Measurements from ENCODE around the gene CGREF1. TPM values are rescaled to one million over a fixed set of nuclear protein-coding genes. Genes with fewer than 3 reads are reported as not detected.

The CGREF1 gene
- total RNA-seq, 2 experiments from 2014 or later: 0.75 to 1.2 TPM

DNA sequence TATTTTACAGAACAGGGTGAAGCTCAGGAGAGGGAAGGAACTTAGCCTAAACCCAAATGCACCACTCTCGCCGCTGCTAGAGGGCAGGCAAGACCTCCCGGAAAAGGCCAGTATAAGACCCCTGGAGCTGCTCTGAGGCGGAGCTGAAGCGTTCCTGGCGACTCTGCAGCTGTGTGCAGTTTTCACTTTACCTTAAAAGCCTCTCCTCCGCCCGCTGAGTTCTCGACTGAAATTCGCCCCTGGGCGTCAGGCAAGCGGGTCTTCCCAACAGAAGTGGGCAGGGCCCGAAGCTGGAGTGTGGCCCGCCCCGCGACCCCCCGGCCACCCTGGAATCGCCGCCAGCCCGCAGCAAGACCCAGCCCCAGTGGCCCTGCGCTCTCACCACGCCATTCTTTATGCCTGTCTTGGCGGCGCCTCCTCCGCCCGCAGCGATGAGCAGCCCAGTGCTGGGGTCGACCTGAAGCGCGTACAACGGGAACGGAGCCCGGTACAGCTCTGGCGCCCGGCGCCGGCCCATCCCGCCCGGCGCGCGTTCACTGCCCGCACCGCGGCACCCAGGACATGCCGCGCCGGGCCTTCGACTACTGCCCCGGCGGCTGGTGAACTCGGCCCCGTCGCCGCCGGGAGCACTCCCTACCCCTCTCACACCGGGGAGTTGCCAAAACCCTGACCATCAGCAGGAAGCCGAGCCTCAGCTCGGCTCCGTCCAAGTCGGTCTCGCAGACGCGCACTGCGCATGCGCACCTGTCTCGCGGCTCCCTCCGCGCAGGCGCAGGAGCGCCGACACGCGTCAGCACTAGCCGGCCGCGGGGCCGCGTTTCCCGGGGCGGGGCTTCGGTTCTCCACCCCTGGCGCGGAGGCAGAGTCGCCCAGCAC, 15.2 kb upstream of the CGREF1 start, which contains the start of gene PREB:
Gene PREB, minus strand, starts transcription at position 732 of the 876 bp plus-strand sequence. Its CDS starts 215 bp downstream, at position 517.
- Mint-ChIP-seq H3K9me3 (no peaks in the 10 kb centered on the region), H3K4me1 (peaks cover 34% of the 10 kb centered on the region), H3K27ac (peak within 1 kb of the TSS; percentile 96), H3K36me3 (ENCODE audit: low read depth) (peaks cover 40% of the 10 kb centered on the region), H3K4me3 (peak within 1 kb of the TSS; percentile 96), H3K27me3 (no peaks in the 10 kb centered on the region)
- DNase-seq: peak; percentile 98
- ChIA-PET CTCF (interaction anchor here (0.6 to 2.9 kb wide), 17 partner anchors 11 to 172 kb away, joined by 3 to 26 read pairs (median 4); partner anchors contain the start of genes ABHD1, OST4 and TRIM54), POLR2A (interaction anchor here (0.7 to 5.4 kb wide), 14 partner anchors 8 to 294 kb away, joined by 3 to 57 read pairs (median 7); partner anchors contain the start of genes ABHD1, AGBL5, ATRAID and MPV17)

DNA sequence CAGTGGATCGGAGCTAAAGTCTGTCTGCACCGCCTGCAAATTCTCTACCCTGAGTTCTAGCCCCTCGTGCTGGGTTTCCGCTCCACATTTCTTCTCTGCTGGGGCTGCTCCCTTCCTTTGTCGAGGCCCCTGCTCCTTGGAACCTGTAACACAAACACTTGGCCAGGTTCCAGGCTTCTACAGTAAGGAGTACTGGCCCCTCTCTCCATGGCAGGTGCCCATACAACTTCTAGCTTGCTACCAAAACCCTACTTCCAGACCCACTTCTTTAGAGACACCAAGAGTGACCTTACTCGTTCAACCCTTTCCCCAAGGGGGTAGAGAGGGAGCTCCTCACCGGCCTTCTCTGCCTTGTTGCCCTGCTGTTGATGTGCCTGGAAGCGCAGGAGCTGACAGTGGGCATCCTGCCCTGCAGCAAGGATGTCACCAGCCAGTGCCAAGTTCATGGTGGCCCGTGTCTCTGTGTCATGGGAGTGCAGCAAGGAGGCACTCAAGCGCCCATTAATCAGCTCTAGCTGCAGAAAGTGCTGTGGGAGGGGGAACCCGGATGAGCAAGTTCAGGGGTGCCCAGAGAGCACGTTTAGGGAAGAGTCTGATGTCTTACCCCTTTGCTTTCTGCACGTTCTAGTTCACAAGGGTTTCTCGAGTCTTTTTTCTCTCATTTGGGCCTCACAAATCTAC, 14.4 kb upstream of the CGREF1 start:
- Mint-ChIP-seq H3K27me3 (no peaks in the 10 kb centered on the region), H3K4me1 (peaks cover 34% of the 10 kb centered on the region), H3K27ac (peak overlapping the region; percentile 78), H3K9me3 (no peaks in the 10 kb centered on the region), H3K36me3 (ENCODE audit: low read depth) (peaks cover 43% of the 10 kb centered on the region), H3K4me3 (peak overlapping the region; percentile 96)
- ChIA-PET POLR2A (interaction anchor here (0.8 to 5.4 kb wide), 11 partner anchors 9 to 295 kb away, joined by 3 to 57 read pairs (median 8); partner anchors contain the start of genes ABHD1, AGBL5, ATRAID and MPV17), CTCF (interaction anchor here (0.6 to 2.9 kb wide), 18 partner anchors 10 to 172 kb away, joined by 3 to 26 read pairs (median 4); partner anchors contain the start of genes ABHD1, AGBL5, OST4 and TRIM54)
- peak; percentile 41 for DNase-seq

DNA sequence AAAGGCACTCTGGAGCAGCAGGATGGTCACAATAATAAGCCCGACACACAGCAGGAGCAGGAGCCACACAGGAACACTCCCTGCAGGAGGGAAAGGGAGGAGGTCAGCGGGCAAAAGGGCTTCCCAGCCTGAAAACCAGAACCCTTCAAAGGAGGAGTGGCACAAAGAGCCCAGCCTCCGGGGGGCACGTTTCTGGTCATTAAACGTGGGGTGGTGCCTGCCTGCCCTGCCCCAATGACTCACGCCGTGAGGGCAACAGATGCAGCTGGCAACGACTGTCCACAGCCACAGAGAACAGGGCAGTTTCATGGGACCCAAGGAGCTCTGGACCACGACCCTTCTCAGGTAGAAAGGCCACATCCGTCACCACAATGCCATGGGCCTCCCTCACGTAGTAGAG, 12.5 kb upstream of the CGREF1 start:
- peak overlapping the region; percentile 40 for H3K27ac Mint-ChIP-seq
- POLR2A ChIA-PET: interaction anchor here (5.4 kb wide), 1 partner anchor 8 kb away, joined by 57 read pairs; the partner anchor contains the start of gene ABHD1
- H3K4me3 Mint-ChIP-seq: no peak overlapping the region
- no peaks in the 10 kb centered on the region for H3K9me3 Mint-ChIP-seq
- DNase-seq: no peak
- no peaks in the 10 kb centered on the region for H3K27me3 Mint-ChIP-seq
- H3K36me3 Mint-ChIP-seq (ENCODE audit: low read depth): peaks cover 43% of the 10 kb centered on the region
- CTCF ChIA-PET: interaction anchor here (0.6 to 1.3 kb wide), 2 partner anchors 60 to 137 kb away, joined by 3 to 6 read pairs; no protein-coding TSS in a partner anchor
- peaks cover 34% of the 10 kb centered on the region for H3K4me1 Mint-ChIP-seq

DNA sequence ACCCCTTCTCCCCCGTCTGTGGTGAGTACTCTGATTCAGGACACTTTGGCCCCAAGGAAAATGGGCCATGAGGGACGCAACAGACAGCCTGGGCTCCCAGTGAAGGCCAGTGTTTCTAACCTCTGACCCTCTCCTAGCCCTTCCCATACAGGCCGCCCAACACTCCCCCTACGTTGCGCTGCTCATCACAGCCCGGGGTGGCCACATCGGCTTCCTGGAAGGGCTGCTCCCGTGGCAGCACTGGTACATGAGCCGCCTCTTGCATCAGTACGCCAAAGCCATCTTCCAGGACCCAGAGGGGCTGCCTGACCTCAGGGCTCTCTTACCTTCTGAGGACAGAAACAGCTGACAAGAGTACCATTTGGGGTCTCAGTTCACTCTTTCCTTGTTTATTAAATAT, 11.5 kb upstream of the CGREF1 start:
- DNase-seq: no peak
- no peaks in the 10 kb centered on the region for H3K27me3 Mint-ChIP-seq
- ChIA-PET POLR2A (no interaction called here), CTCF (no interaction called here)
- H3K4me1 Mint-ChIP-seq: peaks cover 31% of the 10 kb centered on the region
- H3K36me3 Mint-ChIP-seq (ENCODE audit: low read depth): peaks cover 43% of the 10 kb centered on the region
- no peak overlapping the region for H3K4me3 Mint-ChIP-seq
- no peak overlapping the region for H3K27ac Mint-ChIP-seq
- no peaks in the 10 kb centered on the region for H3K9me3 Mint-ChIP-seq

DNA sequence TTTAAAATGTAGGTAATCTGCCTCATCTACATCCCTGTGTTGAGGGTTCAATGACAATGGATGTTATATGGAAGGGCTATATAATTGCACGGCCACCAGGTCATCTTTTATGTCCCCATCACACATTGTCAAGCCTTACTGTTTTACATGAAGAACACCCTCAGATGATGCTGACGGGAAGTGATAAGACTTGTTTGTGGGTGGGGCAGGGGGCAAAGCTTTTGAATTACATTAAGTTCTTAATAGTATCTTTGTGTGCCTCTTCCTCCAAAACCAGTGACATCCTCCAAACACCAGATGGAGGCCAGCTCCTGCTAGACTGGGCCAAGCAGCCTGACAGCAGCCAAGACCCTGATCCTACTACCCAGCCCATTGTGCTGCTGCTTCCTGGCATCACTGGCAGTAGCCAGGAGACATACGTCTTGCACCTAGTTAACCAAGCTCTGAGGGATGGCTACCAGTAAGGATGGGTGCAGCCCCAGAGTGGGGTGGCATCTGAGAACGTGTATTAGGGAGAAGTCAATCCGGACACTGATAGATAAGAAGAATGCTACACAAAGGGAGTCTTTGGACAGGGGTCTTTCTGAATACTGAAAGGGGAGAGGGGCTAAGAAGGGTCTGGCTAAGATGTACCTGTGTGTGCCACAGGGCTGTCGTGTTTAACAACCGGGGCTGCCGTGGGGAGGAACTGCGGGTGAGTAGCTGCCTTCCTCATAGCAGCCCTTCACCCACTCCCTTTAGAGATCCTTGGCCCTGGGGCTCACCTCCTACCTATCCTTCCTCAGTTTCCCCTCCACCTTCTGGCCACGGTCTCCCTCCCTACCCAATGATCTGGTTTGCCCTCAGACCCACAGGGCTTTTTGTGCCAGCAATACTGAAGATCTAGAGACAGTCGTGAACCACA, 10.0 kb upstream of the CGREF1 start:
- peak overlapping the region; percentile 45 for H3K27ac Mint-ChIP-seq
- no peaks in the 10 kb centered on the region for H3K9me3 Mint-ChIP-seq
- peaks cover 26% of the 10 kb centered on the region for H3K4me1 Mint-ChIP-seq
- POLR2A ChIA-PET: interaction anchor here (0.7 kb wide), 1 partner anchor 8 kb away, joined by 3 read pairs; no protein-coding TSS in a partner anchor
- peaks cover 40% of the 10 kb centered on the region for H3K36me3 Mint-ChIP-seq (ENCODE audit: low read depth)
- no peak for DNase-seq
- no peak overlapping the region for H3K4me3 Mint-ChIP-seq
- peaks cover 2% of the 10 kb centered on the region for H3K27me3 Mint-ChIP-seq
- CTCF ChIA-PET: no interaction called here

DNA sequence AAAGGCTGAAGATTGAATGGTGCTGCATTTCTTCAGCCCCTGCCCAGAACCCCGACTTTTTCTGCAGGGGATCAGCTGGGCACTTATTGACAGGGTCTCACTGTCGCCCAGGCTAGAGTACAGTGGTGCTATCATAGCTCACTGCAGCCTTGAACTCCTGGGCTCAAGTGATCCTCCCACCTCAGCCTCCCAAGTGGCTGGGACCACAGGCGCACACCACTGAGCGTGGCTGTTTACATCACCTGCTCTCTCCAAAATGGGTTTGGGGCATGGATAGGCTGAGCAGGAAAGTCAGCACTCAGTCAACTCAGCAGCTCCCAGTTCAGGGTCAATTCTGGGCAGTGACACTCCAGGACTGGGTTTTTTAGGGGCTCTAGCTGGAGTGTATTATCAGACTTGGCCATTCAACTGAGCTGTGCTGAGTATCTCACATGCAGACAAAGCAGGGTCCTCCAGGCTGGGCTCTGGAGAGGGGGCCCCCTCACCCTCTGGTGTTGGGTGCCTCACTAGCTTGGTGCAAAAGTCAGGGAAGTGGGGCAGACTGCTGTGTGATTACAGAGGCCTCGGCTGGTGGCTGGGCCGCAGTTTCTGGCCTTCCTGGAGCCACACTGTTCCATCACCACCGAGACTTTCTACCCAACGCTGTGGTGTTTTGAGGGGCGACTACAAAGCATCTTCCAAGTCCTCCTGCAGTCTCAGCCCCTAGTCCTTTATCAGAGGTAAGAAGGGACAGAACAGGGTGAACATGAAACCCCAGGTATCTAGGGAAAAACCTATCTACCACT, 9.1 kb upstream of the CGREF1 start:
- Mint-ChIP-seq H3K27ac (no peak overlapping the region), H3K4me1 (peaks cover 23% of the 10 kb centered on the region), H3K4me3 (no peak overlapping the region), H3K27me3 (peaks cover 5% of the 10 kb centered on the region), H3K9me3 (no peaks in the 10 kb centered on the region), H3K36me3 (ENCODE audit: low read depth) (peaks cover 33% of the 10 kb centered on the region)
- CTCF ChIA-PET: no interaction called here
- DNase-seq: no peak
- POLR2A ChIA-PET: interaction anchor here (0.7 kb wide), 1 partner anchor 9 kb away, joined by 3 read pairs; no protein-coding TSS in a partner anchor

DNA sequence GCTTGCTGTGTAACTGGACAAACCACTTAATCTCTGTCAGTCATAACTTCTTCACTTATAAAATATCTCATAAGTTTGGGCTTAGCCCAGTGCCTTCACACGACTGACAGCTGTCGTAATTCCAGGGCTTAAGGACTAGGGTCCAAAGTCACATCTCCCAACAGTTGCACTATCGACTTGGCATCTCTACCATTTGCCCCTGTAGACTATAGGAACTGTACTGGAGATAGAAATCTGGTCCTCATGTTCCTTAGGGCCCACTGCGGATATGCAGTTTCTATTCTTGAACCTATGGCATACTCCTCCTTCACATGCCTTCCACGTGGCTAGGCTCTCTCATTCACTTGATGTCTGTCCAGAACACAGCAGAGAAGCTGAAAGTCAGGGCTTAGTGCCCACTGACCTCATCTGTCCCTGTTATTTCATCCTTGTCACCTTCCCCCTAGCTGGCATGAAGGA, 7.4 kb upstream of the CGREF1 start:
- Mint-ChIP-seq H3K27me3 (peaks cover 22% of the 10 kb centered on the region), H3K36me3 (ENCODE audit: low read depth) (peaks cover 19% of the 10 kb centered on the region), H3K4me3 (no peak overlapping the region), H3K9me3 (no peaks in the 10 kb centered on the region), H3K27ac (no peak overlapping the region), H3K4me1 (peaks cover 10% of the 10 kb centered on the region)
- no peak for DNase-seq
- POLR2A ChIA-PET: interaction anchor here (1.0 to 1.6 kb wide), 2 partner anchors 8 to 14 kb away, joined by 3 to 9 read pairs; partner anchors contain the start of gene PREB
- CTCF ChIA-PET: interaction anchor here (2.0 kb wide), 1 partner anchor 153 kb away, joined by 4 read pairs; no protein-coding TSS in a partner anchor

DNA sequence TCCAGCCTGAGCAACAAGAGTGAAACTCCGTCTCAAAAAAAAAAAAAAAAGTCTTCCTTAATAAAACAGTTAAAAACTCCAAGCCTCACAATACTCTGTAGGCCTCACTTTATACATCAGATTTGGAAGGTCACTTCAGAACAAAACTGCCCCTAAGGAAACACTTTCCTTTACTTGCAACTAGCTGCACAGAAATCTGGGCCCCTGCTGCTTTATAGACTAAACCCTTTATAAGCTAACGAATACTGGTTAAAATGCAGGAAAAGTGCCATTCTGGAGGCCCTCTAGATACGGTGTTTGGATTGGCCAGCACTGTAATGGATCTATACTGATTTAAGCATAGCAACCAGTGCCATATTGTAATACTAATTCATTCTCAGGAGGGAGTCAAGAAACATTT, 6.2 kb upstream of the CGREF1 start:
- no peaks in the 10 kb centered on the region for H3K9me3 Mint-ChIP-seq
- H3K4me1 Mint-ChIP-seq: peaks cover 9% of the 10 kb centered on the region
- peaks cover 30% of the 10 kb centered on the region for H3K27me3 Mint-ChIP-seq
- no peak overlapping the region for H3K4me3 Mint-ChIP-seq
- ChIA-PET POLR2A (interaction anchor here (1.0 to 3.0 kb wide), 2 partner anchors 9 to 13 kb away, joined by 3 to 57 read pairs; partner anchors contain the start of gene PREB), CTCF (interaction anchor here (1.9 to 4.0 kb wide), 2 partner anchors 9 to 155 kb away, joined by 5 to 26 read pairs; partner anchors contain the start of gene PREB)
- H3K36me3 Mint-ChIP-seq (ENCODE audit: low read depth): peaks cover 7% of the 10 kb centered on the region
- no peak for DNase-seq
- H3K27ac Mint-ChIP-seq: no peak overlapping the region

DNA sequence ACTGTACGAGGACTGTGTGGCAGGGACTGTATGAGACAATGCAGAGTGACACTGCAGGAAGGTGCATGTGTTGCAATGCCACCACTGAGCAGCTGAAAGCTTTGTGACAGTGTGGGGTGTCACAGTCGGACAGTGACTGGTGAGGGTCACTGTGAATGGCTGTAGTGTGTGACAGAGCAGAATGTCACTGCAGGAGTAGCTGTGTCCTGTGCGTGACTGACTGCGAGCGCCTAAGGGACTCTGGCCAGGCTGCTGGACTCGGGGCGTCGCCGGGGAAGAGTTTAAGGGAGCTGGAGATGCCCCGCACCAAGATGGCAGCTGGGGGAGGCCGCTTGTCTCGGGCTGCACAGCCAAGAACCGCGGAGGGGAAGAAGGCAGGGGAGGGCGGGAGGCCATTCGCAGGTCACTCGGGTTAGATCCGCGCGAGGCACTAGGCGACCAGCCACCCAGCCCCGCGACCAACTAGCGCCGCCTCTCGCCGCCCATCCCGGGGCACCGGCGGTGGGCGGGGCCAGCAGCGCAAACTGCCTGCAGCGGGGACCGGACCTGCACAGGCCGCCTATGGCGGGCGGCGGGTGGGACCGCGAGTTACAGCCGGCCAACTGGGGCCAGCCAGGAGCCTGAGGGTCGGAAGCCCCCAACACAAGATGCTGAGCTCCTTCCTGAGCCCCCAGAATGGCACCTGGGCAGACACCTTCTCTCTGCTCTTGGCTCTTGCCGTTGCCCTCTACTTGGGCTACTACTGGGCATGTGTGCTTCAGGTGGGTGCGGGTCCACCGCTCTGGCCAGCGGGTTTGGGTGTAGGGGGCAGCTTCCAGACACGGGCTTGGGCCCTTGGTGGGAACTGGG, 4.6 kb upstream of the CGREF1 start, which contains the start of gene ABHD1:
Gene ABHD1, plus strand, starts transcription at position 514 of the 849 bp plus-strand sequence. Its CDS starts 134 bp downstream, at position 648.
- CTCF ChIA-PET: interaction anchor here (0.8 to 4.0 kb wide), 10 partner anchors 9 to 179 kb away, joined by 3 to 26 read pairs (median 4); partner anchors contain the start of gene PREB
- Mint-ChIP-seq H3K27ac (no peak within 1 kb of the TSS), H3K27me3 (peaks cover 41% of the 10 kb centered on the region), H3K9me3 (no peaks in the 10 kb centered on the region), H3K4me1 (peaks cover 14% of the 10 kb centered on the region), H3K4me3 (peak within 1 kb of the TSS; percentile 79), H3K36me3 (ENCODE audit: low read depth) (no peaks in the 10 kb centered on the region)
- POLR2A ChIA-PET: interaction anchor here (0.7 to 3.0 kb wide), 9 partner anchors 10 to 88 kb away, joined by 3 to 57 read pairs (median 3); partner anchors contain the start of genes AGBL5, ATRAID, OST4 and PREB
- DNase-seq: peak; percentile 62

DNA sequence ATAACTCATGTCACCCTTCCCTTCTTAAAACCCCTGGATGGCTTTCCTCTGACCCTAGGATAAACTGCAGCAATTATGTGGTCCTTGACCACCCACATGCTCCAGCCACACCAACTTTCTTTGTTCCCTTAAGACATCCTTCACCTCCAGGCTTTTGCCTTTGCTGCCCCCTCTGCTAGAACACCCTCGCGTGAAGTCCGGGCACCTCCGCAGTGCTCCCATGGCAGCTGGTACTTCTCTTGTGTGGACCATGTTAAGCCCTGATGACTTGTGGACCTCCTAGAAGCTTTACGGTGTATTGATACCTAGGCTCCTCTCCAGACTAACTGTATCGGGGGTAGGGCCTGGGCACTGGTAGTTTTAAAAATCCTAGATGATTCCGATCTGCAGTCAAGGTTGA, 3.9 kb upstream of the CGREF1 start:
- CTCF ChIA-PET: interaction anchor here (0.9 to 4.0 kb wide), 7 partner anchors 11 to 180 kb away, joined by 3 to 26 read pairs (median 5); partner anchors contain the start of gene PREB
- POLR2A ChIA-PET: interaction anchor here (0.7 to 3.0 kb wide), 4 partner anchors 10 to 89 kb away, joined by 3 to 57 read pairs (median 4); partner anchors contain the start of genes ATRAID, OST4, PREB and SLC5A6
- Mint-ChIP-seq H3K9me3 (no peaks in the 10 kb centered on the region), H3K27ac (no peak overlapping the region), H3K4me1 (peaks cover 14% of the 10 kb centered on the region), H3K4me3 (peak overlapping the region; percentile 79), H3K27me3 (peaks cover 46% of the 10 kb centered on the region), H3K36me3 (ENCODE audit: low read depth) (no peaks in the 10 kb centered on the region)
- no peak for DNase-seq

All from activated CD4-positive, alpha-beta memory T cell treated with anti-CD3 and anti-CD28 coated beads, Interleukin-2, amount 10 ng/mL, durations not matched to agents 7 days and 5 days (primary cell).